ENCODE data around the gene MAN1A1. TPM values are rescaled to one million over a fixed set of nuclear protein-coding genes. Genes with fewer than 3 reads are reported as not detected.

MAN1A1 gene
- total RNA-seq, 1 experiment from 2014 or later: 19.0 TPM

DNA sequence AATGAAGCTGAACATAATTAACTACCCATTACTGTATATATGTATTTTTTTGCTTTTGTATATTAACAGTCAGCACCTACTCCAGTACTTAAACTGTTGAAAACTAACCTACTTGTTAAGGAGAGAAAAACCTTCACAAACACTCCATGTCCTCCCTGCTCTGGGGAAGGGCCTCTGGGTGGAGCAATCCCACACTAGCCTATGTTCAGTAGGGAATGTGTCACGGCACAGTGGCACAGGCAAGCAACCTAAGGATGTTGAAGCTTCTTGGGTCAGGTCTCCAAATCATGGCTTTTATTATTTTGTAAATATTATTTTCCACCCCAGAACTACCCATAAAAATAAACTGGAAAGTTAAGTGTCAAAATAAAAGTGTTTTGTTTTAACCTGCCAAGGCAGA is 5.3 kb downstream of the MAN1A1 start:
- Histone ChIP-seq H2AFZ (ENCODE audit: low read length) (no peak overlapping the region), H3F3A (ENCODE audit: low read length, unreplicated experiment) (no peaks in the 10 kb centered on the region), H3K79me2 (ENCODE audit: low read length) (peaks cover 47% of the 10 kb centered on the region), H3K9me2 (replicated peaks; ENCODE audit: low read length) (no peaks in the 10 kb centered on the region), H3K9ac (ENCODE audit: low read length) (no peak overlapping the region), H3K9me3 (ENCODE audit: low read length) (no peaks in the 10 kb centered on the region), H3K4me2 (ENCODE audit: low read length) (no peak overlapping the region; the same call in 1 of the 2 replicates), H3K27me3 (ENCODE audit: low read length) (no peaks in the 10 kb centered on the region), H3K36me3 (ENCODE audit: low read depth, low read length) (no peaks in the 10 kb centered on the region), H3K4me1 (ENCODE audit: insufficient read depth, low read length) (peaks cover 10% of the 10 kb centered on the region; the same call in 1 of the 2 replicates), H4K20me1 (ENCODE audit: low read length) (no peaks in the 10 kb centered on the region), H3K4me3 (ENCODE audit: low read length) (no peak overlapping the region), H3K27ac (ENCODE audit: low read length) (no peak overlapping the region)
- CTCF ChIA-PET: no interaction called here
- no peak for TF ChIP-seq EZH2phosphoT487 (IDR thresholded peaks at IDR 0.05; ENCODE audit: borderline replicate concordance, low read length)
- TF ChIP-seq, protein P1, sequence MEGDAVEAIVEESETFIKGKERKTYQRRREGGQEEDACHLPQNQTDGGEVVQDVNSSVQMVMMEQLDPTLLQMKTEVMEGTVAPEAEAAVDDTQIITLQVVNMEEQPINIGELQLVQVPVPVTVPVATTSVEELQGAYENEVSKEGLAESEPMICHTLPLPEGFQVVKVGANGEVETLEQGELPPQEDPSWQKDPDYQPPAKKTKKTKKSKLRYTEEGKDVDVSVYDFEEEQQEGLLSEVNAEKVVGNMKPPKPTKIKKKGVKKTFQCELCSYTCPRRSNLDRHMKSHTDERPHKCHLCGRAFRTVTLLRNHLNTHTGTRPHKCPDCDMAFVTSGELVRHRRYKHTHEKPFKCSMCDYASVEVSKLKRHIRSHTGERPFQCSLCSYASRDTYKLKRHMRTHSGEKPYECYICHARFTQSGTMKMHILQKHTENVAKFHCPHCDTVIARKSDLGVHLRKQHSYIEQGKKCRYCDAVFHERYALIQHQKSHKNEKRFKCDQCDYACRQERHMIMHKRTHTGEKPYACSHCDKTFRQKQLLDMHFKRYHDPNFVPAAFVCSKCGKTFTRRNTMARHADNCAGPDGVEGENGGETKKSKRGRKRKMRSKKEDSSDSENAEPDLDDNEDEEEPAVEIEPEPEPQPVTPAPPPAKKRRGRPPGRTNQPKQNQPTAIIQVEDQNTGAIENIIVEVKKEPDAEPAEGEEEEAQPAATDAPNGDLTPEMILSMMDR (conservative IDR thresholded peaks at IDR 0.05; ENCODE audit: low read depth, low read length): no peak
- TF ChIP-seq EZH2 (IDR thresholded peaks at IDR 0.05; ENCODE audit: low read length, unreplicated experiment): no peak
- POLR2A ChIA-PET (ENCODE audit: unreplicated experiment): no interaction called here
- BruUV-seq (replicated peaks): no TSS peak
- intact Hi-C loops (cut with micrococcal nuclease): loop anchor here (10.0 kb wide), 1 partner anchor 380 kb away; no protein-coding TSS in a partner anchor
- DNase-seq: no peak
- ATAC-seq: no peak

DNA sequence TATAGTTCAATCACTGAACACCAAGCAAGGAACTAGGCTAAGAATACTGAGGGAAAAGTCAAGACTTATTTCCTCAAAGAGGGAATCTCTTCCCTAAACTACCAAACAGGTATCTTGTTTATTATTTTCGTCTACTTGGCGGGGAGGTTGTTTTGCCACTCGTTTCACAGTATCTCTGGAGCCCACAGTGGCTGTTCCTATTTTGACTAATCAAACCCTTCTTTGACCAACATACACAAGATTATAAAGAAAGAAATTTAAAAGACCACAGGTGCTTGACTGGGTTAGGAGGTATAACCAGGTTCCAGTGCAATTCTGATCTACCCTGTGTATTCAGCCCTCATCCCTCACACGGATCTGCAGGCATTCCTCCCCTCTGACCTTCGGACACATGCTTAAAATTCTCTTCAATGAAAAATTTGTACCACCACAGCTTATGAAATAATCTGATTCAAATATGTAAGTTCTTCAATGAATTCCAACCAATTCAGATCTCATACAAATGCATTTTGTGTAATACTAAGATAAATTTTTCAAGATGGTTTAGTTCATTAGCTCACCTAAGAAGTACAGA is 5.9 kb downstream of the MAN1A1 start:
- intact Hi-C loops (cut with micrococcal nuclease): loop anchor here (10.0 kb wide), 1 partner anchor 379 kb away; no protein-coding TSS in a partner anchor
- Histone ChIP-seq H3K4me2 (ENCODE audit: low read length) (no peak overlapping the region), H2AFZ (ENCODE audit: low read length) (no peak overlapping the region), H4K20me1 (ENCODE audit: low read length) (no peaks in the 10 kb centered on the region), H3K4me3 (ENCODE audit: low read length) (no peak overlapping the region), H3K9me2 (replicated peaks; ENCODE audit: low read length) (no peaks in the 10 kb centered on the region), H3K9me3 (ENCODE audit: low read length) (no peaks in the 10 kb centered on the region), H3K79me2 (ENCODE audit: low read length) (peaks cover 42% of the 10 kb centered on the region), H3K27me3 (ENCODE audit: low read length) (no peaks in the 10 kb centered on the region), H3K9ac (ENCODE audit: low read length) (no peak overlapping the region), H3K4me1 (ENCODE audit: insufficient read depth, low read length) (peaks cover 10% of the 10 kb centered on the region; the same call in 1 of the 2 replicates), H3F3A (ENCODE audit: low read length, unreplicated experiment) (no peaks in the 10 kb centered on the region), H3K36me3 (ENCODE audit: low read depth, low read length) (no peaks in the 10 kb centered on the region), H3K27ac (ENCODE audit: low read length) (no peak overlapping the region)
- POLR2A ChIA-PET (ENCODE audit: unreplicated experiment): no interaction called here
- DNase-seq (no peak), ATAC-seq (no peak)
- TF ChIP-seq, protein P1 (conservative IDR thresholded peaks at IDR 0.05; ENCODE audit: low read depth, low read length): no peak
- TF ChIP-seq EZH2 (IDR thresholded peaks at IDR 0.05; ENCODE audit: low read length, unreplicated experiment) (no peak), EZH2phosphoT487 (IDR thresholded peaks at IDR 0.05; ENCODE audit: borderline replicate concordance, low read length) (no peak)
- BruUV-seq (replicated peaks): no TSS peak
- CTCF ChIA-PET: no interaction called here

DNA sequence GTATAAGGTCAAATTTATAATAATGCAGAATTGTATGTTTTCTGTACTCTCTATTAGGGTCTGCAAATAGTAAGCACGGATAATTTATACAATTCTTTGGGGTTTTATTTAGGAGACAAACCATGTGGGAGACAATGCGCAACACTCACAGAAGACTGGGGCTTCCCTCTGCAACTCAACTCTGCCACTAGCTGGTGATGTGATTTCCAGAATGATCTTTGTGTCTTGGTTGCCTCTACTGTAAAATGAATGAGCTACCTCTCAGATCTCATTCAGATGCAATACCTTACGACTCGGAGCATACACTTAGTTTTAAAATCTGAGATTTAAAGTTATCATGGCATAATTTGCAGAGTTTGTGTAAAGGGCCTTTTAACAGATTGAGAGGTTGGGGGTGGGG is 6.4 kb downstream of the MAN1A1 start:
- intact Hi-C loops (cut with micrococcal nuclease): loop anchor here (10.0 kb wide), 1 partner anchor 378 kb away; no protein-coding TSS in a partner anchor
- H3K4me3 ChIP-seq (ENCODE audit: low read length): no peak overlapping the region
- no peaks in the 10 kb centered on the region for H3K9me3 ChIP-seq (ENCODE audit: low read length)
- CTCF ChIA-PET: no interaction called here
- H4K20me1 ChIP-seq (ENCODE audit: low read length): no peaks in the 10 kb centered on the region
- H3K27me3 ChIP-seq (ENCODE audit: low read length): no peaks in the 10 kb centered on the region
- no peak overlapping the region for H3K4me2 ChIP-seq (ENCODE audit: low read length)
- H3K9ac ChIP-seq (ENCODE audit: low read length): no peak overlapping the region
- H3F3A ChIP-seq (ENCODE audit: low read length, unreplicated experiment): no peaks in the 10 kb centered on the region
- POLR2A ChIA-PET (ENCODE audit: unreplicated experiment): no interaction called here
- ATAC-seq (no peak), DNase-seq (no peak)
- no peak overlapping the region for H2AFZ ChIP-seq (ENCODE audit: low read length)
- TF ChIP-seq EZH2phosphoT487 (IDR thresholded peaks at IDR 0.05; ENCODE audit: borderline replicate concordance, low read length): no peak
- TF ChIP-seq EZH2 (IDR thresholded peaks at IDR 0.05; ENCODE audit: low read length, unreplicated experiment): no peak
- TF ChIP-seq, protein P1 (conservative IDR thresholded peaks at IDR 0.05; ENCODE audit: low read depth, low read length): no peak
- H3K9me2 ChIP-seq (replicated peaks; ENCODE audit: low read length): no peaks in the 10 kb centered on the region
- no TSS peak for BruUV-seq (replicated peaks)
- no peak overlapping the region for H3K27ac ChIP-seq (ENCODE audit: low read length)
- H3K79me2 ChIP-seq (ENCODE audit: low read length): peaks cover 38% of the 10 kb centered on the region
- peaks cover 10% of the 10 kb centered on the region; the same call in 1 of the 2 replicates for H3K4me1 ChIP-seq (ENCODE audit: insufficient read depth, low read length)
- H3K36me3 ChIP-seq (ENCODE audit: low read depth, low read length): no peaks in the 10 kb centered on the region

Data from PC-3 (cell line).